Measurements from ENCODE around the gene IQSEC1. TPM values are rescaled to one million over a fixed set of nuclear protein-coding genes. Genes with fewer than 3 reads are reported as not detected.

Gene IQSEC1
- total RNA-seq, 2 donors from 2014 or later = 57.5 to 63.9 TPM

- Histone ChIP-seq H3K4me1 (peaks cover 0 to 45% of the 10 kb centered on the region in 2 donors), H3K27ac (peak overlapping the region; percentile 10 to 15), H3K4me3 (no peak overlapping the region), H3K27me3 (no peaks in the 10 kb centered on the region), H3K9me3 (no peaks in the 10 kb centered on the region), H3K36me3 (no peaks in the 10 kb centered on the region)
- DNase-seq (ENCODE audit: low spot score) = no peak
- TF ChIP-seq CTCF (IDR thresholded peaks at IDR 0.05) = no peak
These were observed 61.5 kb downstream of the IQSEC1 start for GRCh38 chr3:13011573-13012220.

- no peak overlapping the region for H3K4me3 ChIP-seq
- TF ChIP-seq CTCF (IDR thresholded peaks at IDR 0.05) = no peak
- H3K27ac ChIP-seq = no peak overlapping the region
- no peak for DNase-seq (ENCODE audit: low spot score)
- no peaks in the 10 kb centered on the region for H3K27me3 ChIP-seq
- H3K4me1 ChIP-seq = peaks cover 0 to 41% of the 10 kb centered on the region in 2 donors
- no peaks in the 10 kb centered on the region for H3K36me3 ChIP-seq
- no peaks in the 10 kb centered on the region for H3K9me3 ChIP-seq
These were observed 62.3 kb downstream of the IQSEC1 start for GRCh38 chr3:13010780-13011572.

GRCh38 chr3:13009946-13010315 lies 63.3 kb downstream of the IQSEC1 start:
- Histone ChIP-seq H3K27ac (peak overlapping the region in 1 of 2 donors; percentile 26), H3K9me3 (no peaks in the 10 kb centered on the region), H3K4me1 (peaks cover 0 to 31% of the 10 kb centered on the region in 2 donors), H3K36me3 (no peaks in the 10 kb centered on the region), H3K27me3 (no peaks in the 10 kb centered on the region), H3K4me3 (no peak overlapping the region)
- DNase-seq (ENCODE audit: low spot score) = no peak
- TF ChIP-seq CTCF (IDR thresholded peaks at IDR 0.05) = no peak

GRCh38 chr3:13009132-13009945 lies 63.9 kb downstream of the IQSEC1 start:
- H3K27me3 ChIP-seq = no peaks in the 10 kb centered on the region
- no peak for DNase-seq (ENCODE audit: low spot score)
- H3K9me3 ChIP-seq = no peaks in the 10 kb centered on the region
- H3K36me3 ChIP-seq = no peaks in the 10 kb centered on the region
- no peak overlapping the region for H3K4me3 ChIP-seq
- H3K4me1 ChIP-seq = peaks cover 0 to 31% of the 10 kb centered on the region in 2 donors
- no peak for TF ChIP-seq CTCF (IDR thresholded peaks at IDR 0.05)
- peak overlapping the region in 1 of 2 donors; percentile 26 for H3K27ac ChIP-seq

- no peak for DNase-seq (ENCODE audit: low spot score)
- Histone ChIP-seq H3K9me3 (no peaks in the 10 kb centered on the region), H3K27me3 (no peaks in the 10 kb centered on the region), H3K36me3 (no peaks in the 10 kb centered on the region), H3K4me3 (no peak overlapping the region), H3K27ac (no peak overlapping the region), H3K4me1 (peaks cover 0 to 31% of the 10 kb centered on the region in 2 donors)
- TF ChIP-seq CTCF (IDR thresholded peaks at IDR 0.05) = no peak
These were observed 64.9 kb downstream of the IQSEC1 start for GRCh38 chr3:13008155-13008995.
